ENCODE data around the gene CUL4A.
A peak's percentile ranks its signal among the peaks of the same experiment; 100 is the strongest.
"Not testable (repeated sequence)": the region's sequence is repeated elsewhere in the genome, so short reads cannot be mapped to it uniquely, and the experiment has no call there.

CUL4A gene

DNA sequence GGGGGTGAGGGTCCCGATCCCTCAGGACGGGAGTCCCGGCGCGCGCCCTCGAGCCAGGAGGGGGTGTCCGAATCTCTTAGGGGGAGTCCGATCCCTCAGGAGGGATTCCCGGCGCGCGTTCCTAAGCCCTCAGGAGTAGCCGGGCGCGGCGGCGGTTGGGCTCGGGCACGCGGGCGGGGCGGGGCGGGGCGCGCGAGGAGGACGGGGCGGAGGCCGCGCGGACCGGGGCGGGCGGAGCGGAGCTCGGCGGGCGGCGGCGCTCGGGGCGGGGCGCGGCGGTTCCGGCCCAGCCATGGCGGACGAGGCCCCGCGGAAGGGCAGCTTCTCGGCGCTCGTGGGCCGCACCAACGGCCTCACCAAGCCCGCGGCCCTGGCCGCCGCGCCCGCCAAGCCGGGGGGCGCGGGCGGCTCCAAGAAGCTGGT is at the start of gene CUL4A:
Gene CUL4A (plus strand): TSS at position 278 of the 423 bp plus-strand sequence. CDS start 15 bp downstream, at position 293.
- peak; percentile 79 for DNase-seq

DNA sequence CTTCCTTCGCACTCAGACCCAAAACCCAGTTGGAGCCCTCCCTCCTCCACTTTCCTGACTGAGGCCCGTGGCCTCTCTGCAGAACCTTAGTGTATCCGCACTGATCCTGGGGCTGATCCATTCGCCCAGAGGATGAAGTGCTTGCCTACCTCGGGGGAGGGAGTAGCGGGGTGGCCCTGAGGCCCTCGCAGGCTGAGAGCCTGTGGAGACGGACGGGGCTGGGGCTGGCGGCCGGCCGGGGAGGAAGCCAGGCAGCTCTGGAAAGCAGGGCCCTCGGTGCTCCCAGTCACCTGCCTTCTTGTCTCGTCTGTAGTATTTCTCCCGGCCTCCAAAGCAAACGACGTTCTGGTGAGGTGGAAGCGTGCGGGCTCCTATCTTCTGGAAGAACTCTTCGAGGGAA is 49.7 kb upstream of the CUL4A start:
- DNase-seq: no peak

DNA sequence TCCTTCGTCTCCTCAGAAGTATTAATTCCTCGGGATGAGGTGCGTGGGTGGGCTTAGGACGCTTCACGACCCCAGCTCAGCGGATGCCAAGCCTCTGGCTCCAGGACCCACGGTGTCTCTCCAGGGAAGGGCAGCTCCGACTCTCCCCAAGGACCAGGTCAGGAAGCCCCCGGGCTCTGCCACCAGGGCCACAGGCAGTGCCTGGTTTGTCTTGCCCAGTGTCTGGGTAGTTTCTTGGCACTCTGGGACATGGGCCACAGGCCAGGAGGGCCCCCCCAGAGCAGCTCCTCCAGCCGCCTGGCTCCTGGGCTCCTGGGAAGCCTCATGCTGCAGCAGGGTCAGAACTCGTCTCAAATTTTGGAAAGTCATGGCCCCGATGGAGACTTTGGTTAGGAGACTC is 48.4 kb upstream of the CUL4A start:
- DNase-seq: no peak

DNA sequence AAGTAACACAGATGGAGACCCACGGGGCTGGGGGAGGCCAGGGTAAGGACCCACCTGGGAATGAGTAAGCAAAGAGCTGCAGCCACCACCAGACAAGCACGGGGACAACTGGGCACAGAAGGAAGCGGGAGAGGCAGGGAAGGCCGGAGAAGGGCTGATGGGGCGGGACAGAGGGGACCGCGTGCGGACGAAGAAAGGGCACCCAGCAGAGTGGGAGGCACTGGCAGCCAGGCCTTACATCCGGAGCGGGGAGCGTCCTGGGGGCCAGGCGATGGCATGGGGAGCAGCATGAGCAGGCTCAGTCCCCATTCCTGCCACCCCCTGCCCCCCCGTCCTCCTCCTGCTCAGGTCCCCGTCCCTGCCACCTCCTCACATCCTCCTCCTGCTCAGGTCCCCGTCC is 48.0 kb upstream of the CUL4A start:
- no peak for DNase-seq

DNA sequence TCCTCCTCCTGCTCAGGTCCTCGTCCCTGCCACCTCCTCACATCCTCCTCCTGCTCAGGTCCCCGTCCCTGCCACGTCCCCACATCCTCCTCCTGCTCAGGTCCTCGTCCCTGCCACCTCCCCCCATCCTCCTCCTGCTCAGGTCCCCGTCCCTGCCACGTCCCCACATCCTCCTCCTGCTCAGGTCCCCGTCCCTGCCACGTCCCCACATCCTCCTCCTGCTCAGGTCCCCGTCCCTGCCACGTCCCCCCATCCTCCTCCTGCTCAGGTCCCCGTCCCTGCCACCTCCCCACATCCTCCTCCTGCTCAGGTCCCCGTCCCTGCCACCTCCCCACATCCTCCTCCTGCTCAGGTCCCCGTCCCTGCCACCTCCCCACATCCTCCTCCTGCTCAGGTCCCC is 47.4 kb upstream of the CUL4A start:
- DNase-seq: not testable (repeated sequence)

DNA sequence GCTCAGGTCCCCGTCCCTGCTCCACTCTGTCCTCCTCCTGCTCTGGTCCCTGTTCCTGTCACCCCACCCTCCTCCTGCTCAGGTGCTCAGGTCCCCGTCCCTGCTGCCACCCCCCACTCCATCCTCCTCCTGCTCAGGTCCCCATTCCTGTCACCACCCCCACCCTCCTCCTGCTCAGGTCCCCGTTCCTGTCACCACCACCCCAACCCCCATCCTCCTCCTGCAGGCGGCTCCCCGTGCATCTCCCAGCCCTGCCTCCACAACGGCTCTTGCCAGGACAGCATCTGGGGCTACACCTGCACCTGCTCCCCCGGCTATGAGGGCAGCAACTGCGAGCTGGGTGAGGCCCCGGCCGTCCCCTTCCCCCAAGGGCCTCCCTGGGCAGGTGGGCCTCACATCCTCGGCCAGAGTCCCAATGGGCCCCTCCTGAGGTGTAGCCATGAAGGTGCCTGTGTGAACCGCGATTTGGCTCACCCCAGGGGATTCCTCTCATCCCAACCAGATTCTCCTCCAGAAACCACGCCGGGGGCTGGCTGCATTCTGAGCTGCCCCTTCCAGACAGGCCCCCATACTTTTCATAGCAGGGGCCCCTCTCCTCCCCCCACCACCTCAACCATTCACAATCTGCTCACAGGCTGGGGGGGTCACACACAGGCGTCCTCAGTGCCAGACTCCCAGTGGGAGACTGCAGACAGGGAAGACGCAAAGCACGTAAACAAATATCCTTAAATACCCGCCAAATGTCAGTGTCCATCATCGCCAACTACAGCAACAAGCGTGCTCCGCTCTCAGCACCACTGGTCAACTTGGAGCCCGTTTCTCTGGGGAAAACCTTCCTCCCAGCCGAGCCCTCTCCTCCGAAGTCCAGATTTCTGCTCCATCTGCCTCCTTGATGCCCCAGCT is 46.4 kb upstream of the CUL4A start:
- no peak for DNase-seq

DNA sequence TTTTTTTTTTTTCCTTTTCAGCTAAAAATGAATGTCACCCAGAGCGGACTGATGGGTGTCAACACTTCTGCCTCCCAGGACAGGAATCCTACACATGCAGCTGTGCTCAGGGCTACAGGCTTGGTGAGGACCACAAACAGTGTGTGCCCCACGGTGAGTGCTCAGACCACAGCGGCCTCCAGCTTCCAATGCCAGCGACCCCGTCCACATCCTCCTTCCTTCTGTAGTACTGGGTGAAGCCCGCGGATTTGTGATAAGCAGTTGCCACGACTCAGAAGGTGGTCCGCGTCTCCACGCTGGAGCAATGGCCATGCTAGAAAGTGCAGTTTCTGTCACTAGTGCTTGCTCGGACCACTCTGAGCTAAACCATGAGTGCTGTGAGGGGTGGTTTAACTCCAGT is 44.9 kb upstream of the CUL4A start:
- DNase-seq: no peak

DNA sequence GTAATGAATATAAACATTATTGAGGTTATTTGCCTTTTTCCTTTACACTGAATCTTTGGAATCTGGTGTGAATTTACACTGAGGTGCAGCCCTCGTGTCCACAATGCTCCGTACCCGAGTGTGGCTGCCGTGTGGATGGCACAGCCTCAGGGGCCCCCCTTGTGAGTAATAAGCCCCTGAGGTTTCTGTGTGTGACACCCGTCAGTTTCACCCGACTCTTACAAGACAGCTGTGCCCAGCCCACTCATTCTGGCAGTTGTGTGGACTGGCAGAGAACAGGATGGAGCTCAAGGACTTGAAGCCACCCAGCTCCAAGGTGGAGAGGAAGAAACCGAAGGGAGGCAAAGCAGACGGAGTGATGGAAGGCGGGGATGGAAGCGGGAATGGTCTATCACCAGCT is 43.1 kb upstream of the CUL4A start:
- DNase-seq: no peak

DNA sequence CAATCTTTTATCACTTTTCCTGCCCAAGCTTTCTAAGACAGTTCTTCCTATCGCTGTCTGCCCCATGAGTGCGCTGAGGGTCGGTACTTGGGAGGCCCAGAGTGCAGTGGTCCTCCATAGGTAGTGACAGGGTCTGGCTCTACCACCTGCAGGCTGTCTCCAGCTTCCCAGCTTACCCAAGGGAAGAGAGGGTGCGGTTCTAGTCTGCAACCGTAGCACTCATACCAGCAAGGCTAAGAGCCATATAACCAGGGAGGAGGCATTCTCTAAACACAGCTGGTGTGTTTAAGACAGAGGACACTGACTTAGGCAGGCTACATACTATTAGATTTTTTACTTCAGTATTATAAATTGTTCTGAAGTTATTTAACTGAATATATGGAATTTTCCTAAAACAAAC is 42.7 kb upstream of the CUL4A start:
- DNase-seq: no peak

DNA sequence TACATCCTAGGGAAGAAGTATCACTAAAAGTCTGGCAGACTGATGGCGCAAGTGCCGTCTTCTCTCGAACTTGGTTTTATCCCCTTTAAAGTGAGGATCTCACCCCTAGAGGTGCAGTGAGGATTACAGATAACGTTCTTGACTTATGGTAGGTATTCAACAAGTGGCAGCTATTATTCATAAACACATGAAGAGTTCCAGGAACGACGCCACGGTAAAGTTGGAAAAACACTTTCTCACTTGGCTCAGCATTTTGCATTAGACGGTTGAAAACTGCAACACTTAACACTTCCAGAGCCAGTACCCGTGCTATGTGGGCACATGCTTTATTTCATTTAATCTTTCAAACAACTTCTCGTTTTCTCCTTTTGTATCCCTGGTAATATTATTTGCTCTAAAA is 42.3 kb upstream of the CUL4A start:
- DNase-seq: no peak

DNA sequence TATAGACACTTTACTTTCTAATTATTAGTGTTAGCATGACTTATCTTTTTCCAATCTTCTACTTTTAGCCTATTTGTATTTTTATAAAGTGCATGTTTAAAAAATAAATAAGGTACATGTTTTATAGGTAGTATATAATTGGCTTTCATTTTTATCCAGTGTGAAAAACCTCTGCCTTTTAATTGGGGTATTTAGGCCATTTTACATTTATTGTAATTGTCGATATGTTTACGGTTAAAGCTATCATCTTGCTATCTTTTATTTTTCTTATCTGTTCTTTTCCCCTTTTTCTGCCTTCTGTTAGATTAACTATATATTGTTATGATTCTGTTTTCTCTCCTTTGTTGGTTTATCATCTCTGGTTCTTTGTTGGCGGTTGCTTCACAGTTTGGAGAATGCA is 41.8 kb upstream of the CUL4A start:
- DNase-seq: no peak

DNA sequence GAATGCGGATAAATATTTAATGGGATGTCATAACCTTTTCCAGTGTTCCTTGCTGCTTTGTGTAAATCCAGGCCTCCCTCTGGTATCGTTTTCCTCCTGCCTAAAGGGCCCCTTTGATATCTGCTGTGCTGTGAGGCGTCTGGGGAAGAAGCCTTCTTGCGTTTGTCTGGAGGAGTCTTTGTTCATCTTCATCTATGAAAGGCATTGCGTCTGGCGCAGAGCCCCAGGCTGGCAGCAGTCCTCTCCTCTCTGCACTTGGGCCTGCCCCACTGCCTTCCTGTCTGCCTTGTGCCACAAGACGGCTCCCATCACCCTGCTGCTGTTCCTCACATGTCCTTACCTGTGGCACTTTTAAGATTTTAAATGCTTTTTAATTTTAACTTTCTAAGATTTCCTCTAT is 41.2 kb upstream of the CUL4A start:
- no peak for DNase-seq

DNA sequence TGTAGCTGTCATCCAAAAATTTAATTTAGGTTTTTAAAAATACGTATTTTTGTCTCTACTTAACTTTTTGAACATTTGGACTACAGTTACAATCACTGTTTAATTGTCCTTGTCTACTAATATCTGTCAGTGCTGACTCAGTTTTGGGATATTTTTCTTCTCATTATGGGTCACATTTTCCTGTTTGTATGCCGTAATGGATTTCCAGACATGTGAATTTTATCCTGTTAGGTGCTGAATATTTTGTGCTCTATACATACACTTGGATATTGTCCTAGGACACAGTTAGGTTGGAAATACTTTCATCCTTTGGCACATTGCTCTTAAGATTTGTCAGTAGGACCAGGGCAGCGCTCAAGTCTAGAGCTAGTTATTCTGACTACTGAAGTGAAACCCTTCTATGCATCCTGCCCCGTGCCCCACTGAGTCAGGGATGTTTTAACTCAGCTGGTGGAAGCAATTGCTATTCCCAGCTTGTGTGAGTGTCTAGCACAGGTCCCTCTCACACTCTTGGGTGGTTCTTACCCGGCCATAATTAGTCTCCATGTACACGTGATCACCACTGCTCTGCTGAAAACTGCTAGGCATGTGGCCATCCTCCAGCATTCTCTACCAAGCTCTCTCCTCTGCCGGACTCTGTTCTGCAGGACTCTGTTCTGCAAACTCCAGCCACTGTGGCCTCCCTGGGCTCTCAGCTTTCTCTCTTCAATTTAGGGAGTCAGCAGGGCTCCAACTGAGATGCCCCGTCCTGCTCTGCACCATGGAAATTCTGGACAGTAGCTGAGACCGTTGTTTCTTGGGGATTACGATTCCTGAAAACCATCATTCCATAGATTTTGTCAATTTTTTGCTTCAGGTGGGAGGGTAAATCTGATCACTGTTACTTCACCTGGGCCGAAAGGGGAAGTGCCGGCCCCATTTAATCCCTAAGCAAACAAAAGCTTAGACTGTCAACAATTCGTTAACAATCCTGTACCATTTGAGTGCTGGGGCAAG is 39.8 kb upstream of the CUL4A start:
- DNase-seq: no peak

DNA sequence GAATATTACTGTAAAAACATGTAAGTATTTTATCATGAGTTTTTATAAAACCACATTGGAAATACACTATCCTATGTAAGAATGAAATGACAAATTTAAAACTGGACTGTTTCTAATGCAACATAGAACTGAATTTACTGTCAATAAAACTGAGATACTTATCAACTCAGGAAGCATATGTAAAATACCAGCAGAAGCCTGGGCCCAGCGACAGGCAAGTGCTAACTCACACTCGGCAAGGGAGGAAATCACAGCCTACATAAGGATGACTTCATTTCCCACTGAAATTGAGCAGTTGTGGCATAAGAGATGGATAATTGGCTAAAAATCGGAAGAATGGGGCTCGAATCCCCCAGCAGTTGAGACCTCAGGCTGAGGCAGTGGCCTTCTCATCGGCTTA is 38.9 kb upstream of the CUL4A start:
- no peak for DNase-seq

DNA sequence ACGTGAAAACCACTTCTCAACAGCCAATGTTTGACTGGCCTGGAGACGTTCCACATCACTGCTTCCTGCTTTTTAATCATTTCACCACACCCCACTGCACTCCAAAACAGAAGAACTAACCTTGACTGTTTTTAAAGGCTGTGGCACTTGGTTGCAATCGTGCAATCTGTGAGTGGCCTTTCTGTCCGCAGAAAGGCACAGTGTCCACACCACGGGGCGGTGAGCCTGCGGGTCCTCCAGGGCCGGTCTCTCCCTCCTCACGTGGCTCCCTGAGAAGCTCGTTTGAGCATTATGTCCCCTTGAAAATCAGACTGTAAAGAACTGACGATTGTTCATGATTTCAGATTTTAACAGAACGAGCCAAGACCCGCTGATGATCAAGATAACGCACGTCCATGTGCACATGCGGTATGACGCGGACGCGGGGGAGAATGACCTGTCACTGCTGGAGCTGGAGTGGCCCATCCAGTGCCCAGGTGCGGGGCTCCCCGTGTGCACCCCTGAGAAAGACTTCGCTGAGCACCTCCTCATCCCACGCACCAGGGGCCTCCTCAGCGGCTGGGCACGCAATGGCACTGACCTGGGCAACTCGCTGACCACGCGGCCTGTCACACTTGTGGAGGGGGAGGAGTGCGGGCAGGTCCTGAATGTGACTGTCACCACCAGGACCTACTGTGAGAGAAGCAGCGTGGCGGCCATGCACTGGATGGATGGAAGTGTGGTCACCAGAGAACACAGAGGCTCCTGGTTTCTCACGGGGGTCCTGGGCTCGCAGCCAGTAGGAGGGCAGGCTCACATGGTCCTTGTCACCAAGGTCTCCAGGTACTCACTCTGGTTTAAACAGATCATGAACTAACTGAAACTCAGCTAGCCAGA is 37.9 kb upstream of the CUL4A start:
- DNase-seq: no peak

DNA sequence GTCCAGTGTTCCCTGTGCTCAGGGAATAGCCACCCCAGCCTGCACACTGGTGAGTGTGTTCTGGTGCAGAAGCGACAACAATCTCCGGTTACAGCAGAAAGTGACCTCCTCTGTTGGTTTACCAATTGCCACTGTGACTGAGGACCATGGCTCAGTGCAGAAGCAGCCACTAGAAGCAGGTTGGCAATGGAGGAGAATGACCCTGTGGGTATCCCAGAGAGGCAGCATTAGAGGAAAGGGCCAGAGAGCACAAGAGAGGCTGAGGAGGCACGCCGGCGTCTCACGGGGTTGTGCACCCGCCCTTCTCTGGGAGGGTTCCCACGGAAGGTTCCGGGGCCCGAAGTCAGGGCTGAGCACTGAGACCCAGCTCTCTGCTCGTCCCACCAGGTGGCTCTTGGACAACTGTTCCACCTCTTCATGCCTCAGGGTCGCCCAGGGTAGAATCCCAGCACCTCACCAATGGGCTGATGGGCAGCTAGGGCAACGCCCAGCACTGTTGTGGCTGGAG is 36.9 kb upstream of the CUL4A start:
- no peak for DNase-seq

DNA sequence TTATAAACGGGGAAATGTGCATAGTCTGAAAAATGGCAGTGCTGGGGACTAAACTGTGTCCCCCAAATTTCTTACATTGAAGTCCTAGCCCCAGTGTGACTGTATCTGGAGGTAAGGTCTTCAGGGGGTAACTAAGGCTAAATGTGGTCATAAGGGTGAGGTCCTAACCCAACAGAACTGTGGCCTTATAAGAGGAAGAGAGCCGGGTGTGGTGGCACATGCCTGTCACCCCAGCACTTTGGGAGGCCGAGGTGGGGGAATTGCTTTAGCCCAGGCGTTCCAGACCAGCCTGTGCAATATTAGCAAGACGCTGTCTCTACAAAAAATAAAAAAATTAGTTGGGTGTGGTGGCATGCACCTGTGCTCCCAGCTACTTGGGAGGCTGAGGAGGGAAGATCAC is 33.1 kb upstream of the CUL4A start:
- DNase-seq: no peak

DNA sequence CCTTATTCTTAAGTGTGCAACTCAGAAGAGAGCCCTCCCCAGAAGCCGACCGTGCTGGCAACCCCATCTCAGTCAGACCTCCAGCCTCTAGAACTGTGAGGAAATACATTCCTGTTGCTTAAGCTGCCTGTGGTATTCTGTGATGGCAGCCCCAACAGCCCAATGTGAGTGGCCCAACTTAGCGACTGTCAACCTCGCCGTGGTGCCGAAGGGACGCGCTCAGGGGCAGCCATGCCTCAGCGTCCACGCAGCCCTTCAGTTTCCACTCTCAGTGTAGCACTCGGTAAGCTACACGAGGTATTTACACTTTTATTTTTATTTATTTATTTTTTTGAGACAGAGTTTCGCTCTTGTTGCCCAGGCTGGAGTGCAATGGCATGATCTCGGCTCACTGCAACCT is 32.6 kb upstream of the CUL4A start:
- no peak for DNase-seq

DNA sequence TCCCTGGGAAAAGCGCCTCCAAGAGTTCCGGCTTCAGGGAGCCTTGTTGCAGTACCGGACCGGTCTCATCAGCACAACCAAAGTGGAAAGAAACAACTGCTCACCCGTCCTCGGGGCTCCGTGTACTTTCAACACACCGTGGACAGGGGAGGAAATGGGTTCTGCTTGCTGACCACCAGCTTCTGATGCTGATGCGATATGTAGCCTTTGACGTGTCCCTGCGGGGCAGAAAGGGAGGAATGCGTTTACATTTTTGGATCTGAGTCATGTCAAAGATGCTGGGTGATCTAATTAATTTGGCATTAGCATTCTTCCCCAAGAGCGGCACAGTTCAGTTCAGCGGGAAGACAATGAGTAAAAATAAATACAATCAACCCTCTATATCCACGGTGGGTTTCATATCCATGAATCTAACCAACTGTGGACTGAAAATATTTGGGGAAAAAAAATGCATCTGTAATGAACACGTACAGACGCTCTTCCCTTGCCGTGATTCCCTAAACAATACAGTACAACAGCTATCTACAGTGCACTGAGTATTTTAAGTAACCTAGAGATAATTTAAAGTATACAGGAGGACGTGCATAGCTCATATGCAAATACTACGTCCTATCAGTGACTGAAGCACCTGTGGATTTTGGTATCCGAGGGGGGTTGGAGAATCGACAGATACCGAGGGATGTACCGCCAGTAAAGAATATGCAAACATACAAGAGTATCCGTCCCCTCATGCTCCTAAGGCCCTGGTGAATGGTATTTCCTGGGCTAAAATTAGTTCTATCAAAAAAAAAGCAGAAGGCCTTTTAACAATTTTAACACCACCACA is 31.1 kb upstream of the CUL4A start:
- no peak for DNase-seq

DNA sequence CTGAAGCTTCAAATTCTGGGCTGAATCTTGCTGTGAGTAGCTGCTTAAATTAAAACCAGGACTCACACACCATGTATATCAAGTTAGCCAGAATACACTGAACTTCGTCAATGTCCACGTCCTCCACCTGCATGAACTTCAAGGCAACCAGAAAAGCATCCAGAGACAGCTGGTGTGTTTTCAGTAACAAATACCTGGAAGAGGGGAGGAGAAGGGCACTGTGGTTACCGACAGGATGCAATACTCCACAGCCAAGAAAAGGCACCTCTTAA is 30.6 kb upstream of the CUL4A start:
- DNase-seq: no peak

DNA sequence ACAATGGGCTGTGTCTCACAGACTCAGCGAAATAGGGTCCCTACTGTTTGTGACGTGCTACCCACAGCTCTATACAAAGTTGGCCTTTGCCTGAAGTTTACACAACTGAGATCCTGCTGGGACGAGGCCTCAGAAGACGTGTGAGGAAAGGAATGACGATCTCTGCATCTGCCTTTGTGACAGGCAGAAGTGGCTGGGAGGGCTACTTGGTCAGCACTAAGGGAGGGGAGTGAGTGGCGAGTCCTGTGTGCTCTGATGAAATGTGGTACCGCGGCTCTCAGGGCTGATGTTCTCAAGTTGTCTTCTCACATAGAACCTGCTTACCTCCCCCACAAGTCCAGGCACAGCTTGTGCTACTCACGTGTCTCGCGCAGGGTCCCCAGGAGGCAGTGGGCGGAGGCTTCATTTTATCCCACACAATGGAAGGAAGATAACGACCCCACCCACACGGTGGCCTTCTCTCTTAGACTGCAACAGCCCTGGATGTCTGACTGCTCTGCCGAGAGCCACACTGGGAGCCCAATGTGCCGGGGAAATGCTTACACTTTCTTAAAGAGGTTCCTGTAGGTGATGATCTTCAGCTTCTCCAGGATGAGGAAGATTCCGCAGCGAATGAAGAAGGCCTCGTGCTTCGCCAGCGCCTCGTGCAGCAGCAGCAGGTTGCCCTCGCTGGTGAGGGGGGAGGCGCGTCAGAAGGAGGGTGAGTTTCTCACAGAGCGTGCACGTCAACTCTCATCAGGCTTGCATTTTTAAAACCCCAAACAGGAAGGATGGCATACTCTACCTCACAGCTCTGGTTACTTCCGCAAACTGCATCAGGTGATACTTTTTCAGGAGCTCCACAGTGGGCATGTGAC is 29.8 kb upstream of the CUL4A start:
- DNase-seq: no peak
